Stimulated activated CD8-positive, alpha-beta memory T cell treated with anti-CD3 and anti-CD28 coated beads, Interleukin-4, amount 100 ng/mL, for 24 hours (primary cell): ENCODE results near the gene ABCC10.

Experiments used
- DNase-seq: peaks from one replicate; pipeline ENCODE4 v3.0.0-alpha.2; 2020; ENCODE audit warnings: low read depth

ABCC10 gene

DNA sequence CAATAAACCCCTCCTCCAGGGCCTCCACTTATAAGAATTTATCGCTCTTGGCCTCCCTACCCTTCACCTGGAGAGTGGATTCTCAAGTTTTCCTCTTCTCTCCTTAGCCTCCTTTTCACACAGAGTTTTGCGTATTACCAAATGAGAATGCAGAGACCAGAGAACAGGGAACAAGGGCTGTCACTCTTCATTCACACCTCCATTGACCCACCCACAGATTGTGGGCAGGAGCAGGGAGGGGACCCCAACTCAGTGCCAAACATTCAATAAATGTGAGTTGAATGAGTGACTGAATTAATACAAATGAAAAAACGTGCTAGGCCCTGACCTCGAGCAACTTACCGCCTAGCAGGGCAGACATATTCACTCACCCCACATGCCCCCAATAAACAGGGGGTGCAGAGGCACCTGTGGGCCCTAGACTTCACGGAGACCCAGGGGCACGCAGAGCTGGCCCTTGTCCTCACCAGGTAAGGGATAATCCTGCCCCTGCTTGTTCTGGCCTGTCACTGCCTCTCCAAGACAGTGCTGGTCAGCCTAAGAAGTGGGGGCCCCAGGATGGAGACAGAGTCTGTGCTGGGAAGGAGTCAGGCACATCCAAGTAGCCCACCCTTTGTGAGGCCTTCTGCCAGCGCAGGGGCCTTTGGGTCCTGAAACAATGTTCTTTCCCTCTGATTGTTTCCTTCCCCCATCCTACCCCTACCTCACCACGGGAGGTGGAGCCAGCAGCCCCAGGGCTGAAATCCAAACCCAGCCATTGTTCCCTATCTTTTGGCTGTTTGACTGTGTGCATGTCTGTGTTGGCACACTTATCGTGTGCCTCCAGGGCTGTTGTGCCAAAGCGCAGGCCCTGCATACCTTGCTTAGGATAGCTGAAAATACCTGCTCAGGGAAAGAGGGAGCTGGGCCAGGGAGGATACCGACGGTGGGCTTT, 41.7 kb downstream of the ABCC10 start:
- no peak for DNase-seq

DNA sequence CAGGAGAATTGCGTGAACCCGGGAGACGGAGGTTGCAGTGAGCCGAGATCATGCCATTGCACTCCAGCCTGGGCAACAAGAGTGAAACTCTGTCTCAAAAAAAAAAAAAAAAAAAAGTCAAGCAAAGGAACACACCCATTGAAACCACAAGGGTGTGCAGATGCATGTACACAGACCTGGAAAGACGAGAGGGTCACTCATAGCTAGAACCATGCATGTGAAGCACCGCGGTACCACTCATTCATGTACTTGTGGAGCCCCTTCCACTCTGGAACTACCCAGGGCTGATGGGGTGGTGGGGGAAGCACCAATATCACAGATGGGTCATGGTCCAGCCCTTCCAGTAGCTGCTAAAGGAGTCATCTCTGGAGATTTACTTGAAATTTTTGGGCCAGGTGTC, 42.6 kb downstream of the ABCC10 start:
- DNase-seq = no peak

DNA sequence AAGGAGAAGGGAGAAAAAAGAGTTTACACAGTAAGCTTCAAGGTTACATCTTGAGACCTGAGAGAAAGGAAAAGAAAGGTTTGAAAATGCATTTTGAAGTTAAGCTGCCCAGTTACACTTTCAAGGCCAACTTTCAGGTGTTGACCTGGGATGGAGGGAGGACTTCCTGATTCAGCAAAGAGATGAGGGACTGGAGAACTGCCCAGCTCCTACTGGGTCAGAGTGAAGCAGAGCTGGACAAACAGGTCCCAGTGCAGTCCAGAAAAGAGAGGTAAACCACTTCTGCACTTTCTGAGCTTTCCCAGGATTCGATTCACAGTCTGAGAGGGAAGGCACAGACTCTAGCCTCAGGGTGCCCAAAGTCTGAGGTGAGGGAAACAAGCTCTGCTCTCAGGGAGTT, 44.1 kb downstream of the ABCC10 start:
- no peak for DNase-seq

DNA sequence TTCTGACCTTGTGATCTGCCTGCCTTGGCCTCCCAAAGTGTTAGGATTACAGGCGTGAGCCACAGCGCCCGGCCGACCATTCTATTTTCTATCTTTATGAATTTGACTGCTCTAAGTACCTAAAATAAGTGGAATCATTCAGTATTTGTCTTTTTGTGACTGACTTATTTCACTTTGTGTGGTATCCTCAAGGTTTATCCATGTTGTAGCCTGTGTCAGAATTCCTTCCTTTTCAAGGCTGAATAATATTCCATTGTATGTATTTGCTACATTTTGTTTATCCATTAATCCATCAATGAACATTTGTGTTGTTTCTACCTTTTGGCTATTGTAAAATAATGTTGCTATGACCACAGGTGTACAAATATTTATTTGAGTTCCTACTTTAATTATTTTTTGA, 45.2 kb downstream of the ABCC10 start:
- DNase-seq = no peak

DNA sequence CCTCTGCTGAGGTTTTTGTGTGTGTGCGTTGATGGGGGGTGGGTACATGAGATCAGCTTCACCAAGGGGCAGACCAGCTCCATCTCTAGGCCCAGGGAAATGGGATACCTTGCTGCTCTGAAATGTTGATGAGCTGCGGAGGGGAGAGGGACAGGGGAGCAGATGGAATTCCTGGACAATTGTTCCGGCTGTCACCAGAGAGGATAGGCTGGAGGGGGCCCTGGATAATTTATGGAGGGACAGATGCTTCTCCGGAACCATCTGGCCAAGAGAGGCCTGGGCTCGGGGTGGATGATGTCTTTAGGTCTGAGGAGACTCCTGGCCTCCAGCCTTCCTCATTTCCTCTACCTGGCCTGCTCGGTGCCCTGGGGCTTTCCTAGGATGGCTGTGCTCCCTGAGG, 48.2 kb downstream of the ABCC10 start:
- DNase-seq = no peak

DNA sequence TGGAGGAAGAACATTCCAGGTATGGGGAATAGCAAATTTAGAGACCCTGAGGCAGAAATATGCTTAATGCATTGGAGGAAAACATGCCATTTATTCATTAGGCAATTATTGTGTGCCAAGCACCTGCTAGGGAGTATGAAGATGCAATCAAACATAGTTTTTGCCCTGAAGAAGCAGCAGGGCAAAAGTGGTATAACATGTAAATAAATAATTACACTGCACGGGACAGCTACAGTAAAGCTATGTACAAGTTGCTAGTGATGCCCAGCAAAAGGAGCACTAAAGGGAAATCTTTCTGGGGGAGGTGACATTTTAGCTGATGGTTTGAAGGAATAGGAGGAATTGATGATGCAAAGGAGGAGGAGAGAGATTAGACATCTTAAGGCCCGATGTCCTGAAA, 49.4 kb downstream of the ABCC10 start:
- DNase-seq = no peak

DNA sequence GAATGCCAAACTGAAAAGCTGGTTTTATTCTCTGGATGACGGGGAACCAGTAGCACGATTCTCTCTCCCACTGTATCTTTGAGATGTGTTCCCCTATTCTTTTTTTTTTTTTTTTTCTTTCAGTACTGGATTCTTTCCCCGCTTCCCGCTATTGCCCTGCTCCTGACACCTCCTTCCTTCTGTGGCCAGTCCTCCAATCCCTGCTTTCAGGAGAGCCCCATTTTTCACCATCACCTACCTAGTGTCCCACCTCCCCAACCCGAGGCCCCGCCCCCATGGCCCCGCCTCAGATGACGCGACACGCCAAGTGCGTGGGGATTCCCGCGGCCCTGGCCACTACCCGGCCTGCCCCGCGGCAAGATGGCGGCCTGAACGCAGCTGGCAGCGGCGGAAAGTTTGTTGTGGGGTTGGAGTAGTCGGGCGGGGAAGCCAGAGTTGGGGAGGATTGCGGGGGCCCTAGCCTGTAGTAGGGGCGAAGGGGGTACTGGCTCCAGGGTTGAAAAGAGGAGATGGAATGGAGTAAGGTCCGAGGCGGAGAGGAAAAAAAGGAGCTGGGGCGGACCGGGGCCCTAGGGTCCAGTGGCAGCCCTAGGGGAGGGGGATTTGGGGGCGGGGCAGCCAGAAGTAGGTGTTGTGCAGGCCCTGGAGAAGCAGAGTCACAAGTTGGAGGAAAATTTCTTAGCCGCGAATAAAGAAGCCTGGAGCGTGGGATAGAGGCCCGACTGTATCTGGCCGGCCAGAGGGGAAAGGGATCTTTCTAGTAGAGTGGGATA, 50.1 kb downstream of the ABCC10 start, which contains the start of gene TJAP1:
TSS of gene TJAP1 (plus strand) at position 336 of the 773 bp plus-strand sequence. CDS start 21,432 bp downstream, outside the sequence.
- peak; percentile 97 for DNase-seq

DNA sequence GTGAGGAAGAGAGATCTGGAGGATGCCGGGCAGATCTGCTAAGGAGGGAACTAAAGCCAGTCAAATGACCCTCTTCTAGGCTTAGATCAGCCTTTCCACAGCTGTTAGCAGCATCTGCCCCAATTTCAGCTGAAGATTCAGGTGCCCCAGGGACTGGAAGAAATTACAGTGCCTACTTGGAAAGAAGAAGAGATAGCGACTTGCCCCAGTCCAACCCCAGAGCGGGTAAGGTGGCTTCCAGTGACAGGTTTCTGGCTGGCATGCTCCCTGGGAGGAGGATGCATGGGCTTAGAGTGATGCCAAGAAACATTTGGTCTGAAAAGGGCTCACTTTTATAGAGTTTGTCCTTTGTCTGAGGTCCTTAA, 50.6 kb downstream of the ABCC10 start:
- no peak for DNase-seq

DNA sequence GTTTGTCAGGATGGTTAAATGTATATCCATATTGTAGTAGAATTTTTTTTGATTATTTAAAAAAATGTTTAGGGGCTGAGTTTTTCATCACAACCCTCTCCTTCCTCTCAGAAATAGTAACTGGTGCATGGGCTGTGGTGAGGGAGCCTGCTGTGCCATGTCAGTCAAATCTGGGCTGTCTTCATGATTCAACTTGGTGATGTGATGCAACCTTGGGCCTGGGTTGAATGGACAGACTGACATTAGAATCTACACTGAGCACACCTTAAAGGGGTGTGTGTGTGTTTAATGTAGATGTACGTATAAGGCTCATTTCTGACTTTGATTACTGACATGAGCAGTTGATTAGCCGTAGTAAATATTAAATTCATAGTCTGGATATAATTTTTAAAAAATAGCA, 53.7 kb downstream of the ABCC10 start:
- no peak for DNase-seq

DNA sequence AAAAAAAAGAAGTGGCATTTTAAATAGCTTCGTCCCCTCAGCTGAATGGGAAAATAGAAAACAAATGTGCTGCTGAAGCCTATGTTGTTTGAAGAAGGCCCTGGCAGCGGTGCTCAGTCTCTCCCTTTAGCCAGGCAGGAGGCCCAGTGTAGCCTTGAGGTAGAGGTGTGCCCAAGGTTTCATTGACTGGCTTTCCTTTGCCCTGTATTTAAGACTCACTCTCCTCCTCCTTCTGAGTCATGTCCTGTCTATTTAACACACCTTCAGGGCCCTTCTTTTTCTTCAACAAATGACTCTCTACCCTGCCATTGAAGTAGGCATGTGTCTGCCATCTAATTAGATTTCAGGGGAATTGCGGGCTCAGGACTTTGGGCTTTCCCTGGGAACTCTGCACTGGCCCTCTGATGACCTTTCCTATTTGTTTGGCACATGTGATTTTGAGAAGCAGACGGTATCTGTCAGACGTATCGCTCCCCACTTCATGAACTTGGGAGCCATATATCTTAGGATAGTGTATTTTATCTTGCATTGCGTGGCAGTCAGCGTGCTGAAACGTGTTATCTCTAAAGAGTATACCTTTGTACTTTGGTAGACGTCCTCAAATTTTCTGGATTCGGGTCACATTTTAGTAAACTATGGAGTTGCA, 54.4 kb downstream of the ABCC10 start:
- no peak for DNase-seq

DNA sequence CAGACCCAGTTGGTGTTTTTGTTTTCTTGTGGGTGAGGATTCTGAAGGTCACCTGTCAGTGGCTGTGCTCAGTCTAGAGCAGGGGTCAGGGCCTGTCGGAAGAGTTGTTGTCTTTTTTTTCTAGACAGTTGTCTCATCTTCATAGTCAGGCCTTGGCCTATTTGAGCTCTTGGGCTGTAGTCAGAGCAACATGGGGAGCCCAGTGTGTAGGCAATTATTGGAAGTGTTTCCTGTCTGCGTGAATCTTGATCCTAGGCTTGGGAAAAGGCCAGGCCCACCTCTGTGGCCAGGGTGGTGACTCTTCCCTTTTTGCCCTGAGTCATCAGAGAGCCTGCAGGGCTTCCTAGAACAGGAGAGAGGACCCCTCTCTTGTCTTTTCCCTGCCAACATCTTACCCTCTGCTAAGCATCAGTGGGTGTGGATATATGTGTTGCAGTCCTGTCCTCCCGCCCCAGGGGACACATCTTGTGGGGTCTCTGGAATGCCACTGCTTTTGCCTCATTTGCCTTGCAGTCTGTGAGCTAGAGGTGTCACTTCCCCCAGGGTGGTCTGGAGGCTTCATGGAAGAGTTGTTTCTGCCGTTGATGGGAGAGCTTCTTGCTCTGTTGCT, 61.4 kb downstream of the ABCC10 start:
- DNase-seq = no peak

DNA sequence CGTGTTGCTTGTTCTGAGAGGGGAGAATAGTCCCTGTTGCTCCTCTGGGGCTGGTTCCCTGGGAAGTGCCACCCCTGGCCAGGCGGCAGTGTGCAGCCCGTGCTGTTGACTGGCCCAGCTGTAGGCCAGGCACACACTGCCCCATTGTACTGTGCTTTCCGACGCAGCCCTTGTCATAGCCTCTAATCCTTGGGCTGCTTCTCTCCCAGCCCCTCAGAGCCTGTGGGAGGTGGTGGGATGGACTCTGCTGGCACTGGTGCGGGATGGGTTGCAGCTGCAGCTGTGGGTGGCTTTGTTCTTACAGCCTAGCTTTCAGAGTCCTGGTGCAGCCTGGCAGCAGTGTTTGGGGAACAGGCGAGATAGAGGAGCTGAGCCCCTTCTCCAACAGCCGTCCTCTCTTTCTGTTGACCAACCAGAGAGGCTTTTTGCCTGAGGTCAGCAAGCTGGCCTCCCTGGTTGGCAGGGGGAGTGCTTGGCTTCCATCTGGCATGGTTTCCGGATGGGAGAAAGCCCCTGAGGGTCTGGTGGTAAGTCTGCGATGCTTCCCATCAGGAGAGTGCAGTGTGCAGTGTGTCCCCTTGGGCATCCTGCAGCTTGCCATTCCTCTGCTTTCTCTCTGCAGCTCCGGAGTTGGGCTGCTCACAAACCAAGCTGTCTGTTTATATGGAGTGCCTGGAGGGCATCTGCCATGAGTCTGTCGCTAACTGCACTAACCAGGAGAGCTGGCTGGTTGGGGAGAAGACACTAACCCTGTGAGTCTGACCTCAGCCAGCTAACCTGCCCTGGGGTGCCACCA, 62.1 kb downstream of the ABCC10 start:
- DNase-seq = no peak

DNA sequence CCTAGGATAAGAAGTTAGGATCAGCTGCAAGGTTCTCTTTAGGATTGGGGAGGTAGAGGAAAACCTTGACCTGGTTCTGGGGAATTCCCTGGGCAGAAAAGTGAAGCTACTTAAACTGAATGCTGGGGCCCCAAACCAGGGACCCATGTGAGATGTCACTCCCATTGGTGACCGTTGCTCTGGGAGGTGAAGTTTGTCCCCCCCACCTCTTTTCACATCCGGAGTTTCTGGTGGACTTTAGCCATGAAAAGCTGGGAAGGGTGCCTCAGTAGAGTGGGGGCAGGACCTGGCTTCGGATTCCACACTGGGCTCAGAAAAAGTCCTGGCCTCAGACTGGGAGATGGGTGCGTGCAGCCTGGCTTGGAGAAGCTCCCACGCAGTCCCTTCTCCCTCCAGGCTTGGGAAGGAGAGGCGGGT, 63.2 kb downstream of the ABCC10 start:
- no peak for DNase-seq

DNA sequence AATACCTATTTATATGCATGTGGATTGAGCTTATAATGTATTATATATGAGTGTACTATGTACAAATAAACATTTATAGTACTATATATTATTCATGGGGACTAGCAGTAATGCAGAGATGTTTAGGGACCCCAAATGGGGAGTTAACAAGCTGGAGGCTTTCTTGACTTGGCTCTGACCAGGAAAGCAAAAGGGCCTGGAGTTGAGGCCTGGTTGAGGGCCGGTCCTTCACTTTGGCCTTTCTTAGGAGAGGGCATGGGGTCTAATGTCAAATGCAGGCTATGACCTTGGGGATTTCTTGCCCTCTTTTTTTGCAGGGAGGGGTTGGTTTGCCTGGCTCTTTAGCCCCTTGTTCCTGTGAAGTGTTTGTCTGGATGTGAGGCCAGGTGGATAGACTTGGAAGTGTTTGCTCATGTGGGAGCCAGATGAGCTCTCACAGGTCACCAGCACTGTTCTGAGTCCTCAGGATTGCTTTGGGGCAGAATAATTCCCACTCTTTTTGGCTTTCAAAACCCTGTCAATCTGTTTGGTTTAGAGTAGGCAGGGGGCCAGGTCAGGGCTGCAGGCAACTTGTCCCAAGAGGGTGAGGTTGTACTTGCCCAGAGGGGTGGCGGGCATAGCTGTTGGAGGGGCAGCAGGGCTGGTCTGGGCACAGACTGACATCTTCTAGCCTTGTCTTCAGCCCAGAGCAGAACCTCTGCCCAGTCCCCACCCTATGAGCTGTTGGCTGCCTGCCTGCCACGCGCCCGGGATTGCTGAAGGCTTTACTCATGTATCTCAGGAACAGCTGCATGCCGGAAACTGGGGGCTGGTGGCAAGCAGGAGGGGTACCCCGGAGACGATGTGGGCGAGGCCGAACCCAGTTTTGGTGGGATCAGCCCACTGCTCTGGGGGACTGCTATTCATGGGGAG, 64.7 kb downstream of the ABCC10 start:
- DNase-seq = no peak

DNA sequence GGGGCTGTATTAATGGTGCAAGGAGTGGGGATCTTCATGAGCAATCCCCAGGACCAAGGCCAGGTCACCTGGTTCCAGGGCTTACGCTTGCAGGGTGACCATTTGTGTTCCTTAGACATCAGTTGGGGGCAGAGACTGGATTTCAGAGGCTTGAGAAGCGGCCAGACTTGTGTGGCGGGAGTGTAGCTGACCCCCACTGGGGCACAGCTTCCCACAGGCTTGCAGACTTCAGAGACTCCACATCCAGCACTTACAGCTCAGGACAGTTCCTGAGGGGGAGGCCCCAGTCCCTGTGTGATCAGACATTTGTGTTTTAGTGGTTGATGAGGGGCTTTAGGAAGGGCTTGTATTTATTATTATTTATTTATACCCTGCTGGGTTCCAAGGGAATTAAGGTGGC, 65.3 kb downstream of the ABCC10 start:
- no peak for DNase-seq

DNA sequence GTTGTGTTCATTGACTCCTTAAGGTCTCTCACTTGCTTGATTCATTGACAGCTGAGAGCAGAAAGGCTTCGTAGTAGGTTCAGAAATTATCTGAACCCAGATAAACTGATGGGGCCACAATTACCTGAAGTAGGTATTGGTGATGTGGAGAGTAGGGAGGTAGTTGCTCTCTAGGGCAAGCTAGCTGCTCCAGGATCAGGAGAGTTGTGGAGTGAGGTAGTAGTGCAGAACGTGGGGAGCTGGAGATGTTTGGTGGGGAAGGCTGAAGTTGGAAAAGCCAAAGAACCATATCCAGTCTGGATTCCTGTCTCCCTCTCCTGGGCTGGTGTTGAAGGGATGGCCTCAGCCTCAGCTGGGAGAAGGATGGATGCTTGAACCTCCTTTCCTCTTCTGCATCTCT, 65.9 kb downstream of the ABCC10 start:
- no peak for DNase-seq

DNA sequence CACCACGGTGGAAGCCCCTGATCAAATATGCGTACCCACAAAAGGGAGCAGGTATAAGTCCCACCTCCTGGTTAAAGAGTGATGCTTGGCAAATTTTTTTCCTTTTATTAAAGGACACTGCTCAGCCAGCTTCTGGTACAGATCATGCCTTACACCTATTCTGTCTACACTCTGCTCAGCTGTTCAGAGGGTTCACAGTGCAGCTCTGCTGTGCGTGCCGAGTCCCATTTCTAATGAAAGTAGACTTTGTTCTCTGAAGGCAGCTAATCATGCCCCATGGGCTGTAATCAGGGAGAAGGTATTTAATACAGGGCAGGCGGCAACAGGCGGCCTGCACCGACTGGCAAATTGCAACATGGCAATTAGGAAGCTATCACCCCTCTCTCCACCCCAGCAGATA, 66.5 kb downstream of the ABCC10 start:
- no peak for DNase-seq

DNA sequence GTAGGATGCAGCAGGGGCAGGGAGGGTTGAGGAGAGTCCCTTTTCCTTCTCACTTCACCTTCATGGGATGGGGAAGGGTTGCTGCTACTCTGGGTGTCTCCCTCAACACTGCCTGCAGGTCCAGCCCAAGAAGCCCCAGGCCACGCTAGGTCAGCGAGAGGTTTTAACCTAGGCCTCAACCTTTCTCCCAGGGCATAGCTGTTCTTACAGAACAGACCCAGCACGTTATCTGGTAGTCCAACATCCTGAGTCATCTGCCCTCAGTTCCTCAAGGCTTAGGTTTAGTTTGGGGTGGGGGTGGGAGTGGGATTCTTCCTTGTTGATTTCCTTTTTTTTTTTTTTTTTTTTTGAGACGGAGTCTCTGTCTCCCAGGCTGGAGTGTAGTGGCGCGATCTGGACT, 67.0 kb downstream of the ABCC10 start:
- no peak for DNase-seq

DNA sequence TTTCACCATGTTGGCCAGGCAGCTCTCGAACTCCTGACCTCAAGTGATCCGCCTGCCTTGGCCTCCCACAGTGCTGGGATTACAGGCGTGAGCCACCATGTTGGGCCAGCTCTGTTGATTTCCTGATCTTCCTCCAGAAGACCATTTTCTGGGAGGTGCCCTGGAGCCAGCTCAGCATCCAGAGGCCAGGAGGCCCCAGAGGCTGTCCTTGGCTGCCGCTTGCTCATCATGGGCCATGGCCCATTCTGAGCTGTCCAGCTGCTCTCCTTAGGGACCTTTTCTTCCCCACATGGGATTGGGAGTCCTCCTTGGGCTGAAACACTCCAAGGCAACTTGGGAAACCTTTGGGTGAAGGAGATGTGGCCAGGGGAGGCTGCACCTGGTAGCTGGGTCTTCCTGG, 67.4 kb downstream of the ABCC10 start:
- DNase-seq = no peak

DNA sequence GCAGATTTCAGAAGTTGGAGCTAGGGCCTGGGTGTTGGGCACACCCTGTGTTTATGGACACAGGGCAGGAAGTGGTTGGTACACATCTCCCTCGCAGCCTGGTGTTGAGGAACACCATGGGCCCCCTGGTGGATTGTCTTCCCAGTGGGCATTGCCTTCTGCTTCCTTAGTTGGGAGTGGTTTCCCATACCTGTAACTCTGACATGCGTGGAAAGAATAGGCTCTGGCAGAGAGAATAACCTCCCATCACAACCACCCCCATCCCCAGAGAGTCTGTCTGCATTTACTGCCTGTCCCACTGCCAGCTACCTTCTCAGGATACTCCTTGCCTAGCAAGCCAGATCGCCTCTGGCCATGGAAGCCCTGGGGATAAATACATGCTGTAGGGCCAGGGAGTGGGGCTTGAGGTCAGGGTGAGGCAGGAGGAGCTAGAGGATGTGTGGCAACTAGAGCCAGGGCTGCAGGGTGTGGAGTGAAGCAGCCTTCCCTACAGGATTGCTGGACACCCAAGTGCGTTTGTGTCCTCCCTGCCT, 68.1 kb downstream of the ABCC10 start:
- DNase-seq = no peak
